RPMI8226 (cell line): Measurements from ENCODE around the gene LIMS1.
"Not testable (repeated sequence)": the region's sequence is repeated elsewhere in the genome, so short reads cannot be mapped to it uniquely, and the experiment has no call there.

ENCODE experiments used
- DNase-seq: peaks from one replicate; pipeline ENCODE4 v3.0.0-alpha.2; 2015

Gene LIMS1

GRCh38 chr2:108670282-108670681 is 136.0 kb downstream of the LIMS1 start:
- not testable (repeated sequence) for DNase-seq

GRCh38 chr2:108672200-108672805 is 138.0 kb downstream of the LIMS1 start:
- DNase-seq = not testable (repeated sequence)

GRCh38 chr2:108676522-108676921 is 142.3 kb downstream of the LIMS1 start:
- DNase-seq = not testable (repeated sequence)

- not testable (repeated sequence) for DNase-seq
Measured at GRCh38 chr2:108677239-108677744, 143.0 kb downstream of the LIMS1 start.

GRCh38 chr2:108678198-108678651 is 144.0 kb downstream of the LIMS1 start:
- not testable (repeated sequence) for DNase-seq

- DNase-seq = not testable (repeated sequence)
Measured at GRCh38 chr2:108680805-108681204, 146.5 kb downstream of the LIMS1 start.

GRCh38 chr2:108688818-108689756 is 154.8 kb downstream of the LIMS1 start:
- DNase-seq = not testable (repeated sequence)

GRCh38 chr2:108690001-108690400 is 155.7 kb downstream of the LIMS1 start:
- DNase-seq = not testable (repeated sequence)

GRCh38 chr2:108691447-108691846 is 157.2 kb downstream of the LIMS1 start:
- DNase-seq = no peak

GRCh38 chr2:108701208-108701607 is 166.9 kb downstream of the LIMS1 start:
- no peak for DNase-seq

GRCh38 chr2:108701806-108702205 is 167.5 kb downstream of the LIMS1 start:
- DNase-seq = no peak

- no peak for DNase-seq
Measured at GRCh38 chr2:108704871-108705270, 170.6 kb downstream of the LIMS1 start.

GRCh38 chr2:108707300-108707699 is 173.0 kb downstream of the LIMS1 start:
- DNase-seq = no peak

GRCh38 chr2:108716971-108717370 is 182.7 kb downstream of the LIMS1 start:
- DNase-seq = not testable (repeated sequence)

GRCh38 chr2:108719149-108720044 is 185.1 kb downstream of the LIMS1 start, which contains the start of gene RANBP2:
Gene RANBP2, plus strand, starts transcription at chr2:108719482. Its CDS starts 125 bp downstream, at chr2:108719607.
- DNase-seq = peak; percentile 97

- not testable (repeated sequence) for DNase-seq
Measured at GRCh38 chr2:108726048-108726447, 191.8 kb downstream of the LIMS1 start.

GRCh38 chr2:108734656-108735055 is 200.4 kb downstream of the LIMS1 start:
- DNase-seq = not testable (repeated sequence)
